Liver (tissue), 9 donors: ENCODE results near the gene UMODL1. TPM values are rescaled to one million over a fixed set of nuclear protein-coding genes. Genes with fewer than 3 reads are reported as not detected.

Source experiments
- DNase-seq: peaks from one replicate; pipeline ENCODE4 v3.0.0-alpha.2; 2017; ENCODE audit warnings: low spot score
- H3K27ac ChIP-seq, 2 donors: one replicate each; pipeline ENCODE4 v1.7.0; 2013; ENCODE audit warnings: inconsistent platforms in 2 of 2, low read length in 2 of 2, control low read depth in 1 of 2, low read depth in 1 of 2, mild to moderate bottlenecking in 1 of 2
- H3K27me3 ChIP-seq, 4 donors: one replicate each; pipeline versions ENCODE4 v1.6.1 to v1.7.0; 2013; ENCODE audit warnings: low read length in 3 of 4, inconsistent platforms in 1 of 4, mild to moderate bottlenecking in 1 of 4, moderate library complexity in 1 of 4; ENCODE audit not compliant: control insufficient read depth in 4 of 4, insufficient read depth in 4 of 4
- H3K36me3 ChIP-seq, 4 donors: one replicate each; pipeline versions ENCODE4 v1.6.1 to v1.7.0; 2013; ENCODE audit warnings: low read length in 3 of 4, mild to moderate bottlenecking in 3 of 4, low read depth in 1 of 4, moderate library complexity in 1 of 4; ENCODE audit not compliant: control insufficient read depth in 4 of 4, insufficient read depth in 3 of 4
- H3K4me1 ChIP-seq, 4 donors: one replicate each; pipeline versions ENCODE4 v1.6.1 to v1.7.0; 2013; ENCODE audit warnings: low read length in 3 of 4, mild to moderate bottlenecking in 3 of 4, moderate library complexity in 1 of 4; ENCODE audit not compliant: control insufficient read depth in 4 of 4, insufficient read depth in 4 of 4
- H3K4me3 ChIP-seq, 3 donors: one replicate each; pipeline versions ENCODE4 v1.6.1 to v1.7.0; 2013; ENCODE audit warnings: low read length in 3 of 3, control low read depth in 1 of 3, low read depth in 1 of 3, mild to moderate bottlenecking in 1 of 3
- H3K9ac ChIP-seq, 2 donors: one replicate each; pipeline ENCODE4 v1.7.0; 2013; ENCODE audit warnings: low read length in 2 of 2, mild to moderate bottlenecking in 2 of 2, moderate library complexity in 2 of 2, control low read depth in 1 of 2, low read depth in 1 of 2
- H3K9me3 ChIP-seq, 4 donors: one replicate each; pipeline versions ENCODE4 v1.6.1 to v1.7.0; 2013; ENCODE audit warnings: low read length in 3 of 4; ENCODE audit not compliant: control insufficient read depth in 4 of 4
- ATF3 ChIP-seq: IDR thresholded peaks from 2 replicates; pipeline ENCODE4 v1.6.1; 2016; ENCODE audit warnings: antibody characterized with exemption
- EGR1 ChIP-seq, 2 donors: IDR thresholded peaks; 2 replicates each; pipeline ENCODE4 v1.6.1; 2016 to 2018; ENCODE audit warnings: antibody characterized with exemption in 2 of 2, low read depth in 2 of 2
- FOXA1 ChIP-seq: IDR thresholded peaks from 2 replicates; pipeline ENCODE4 v1.6.1; 2016; ENCODE audit warnings: antibody characterized with exemption
- FOXA2 ChIP-seq: IDR thresholded peaks from 2 replicates; pipeline ENCODE4 v1.6.1; 2016; ENCODE audit warnings: antibody characterized with exemption
- GABPA ChIP-seq, 2 donors: IDR thresholded peaks in 1 of 2; conservative IDR thresholded peaks in 1 of 2; 2 replicates each; pipeline ENCODE4 v1.6.1; 2016; ENCODE audit warnings: antibody characterized with exemption in 2 of 2, mild to moderate bottlenecking in 1 of 2, moderate library complexity in 1 of 2
- HNF4A ChIP-seq, 2 donors: conservative IDR thresholded peaks; 2 replicates each; pipeline ENCODE4 v1.6.1; 2016; ENCODE audit warnings: antibody characterized with exemption in 2 of 2, mild to moderate bottlenecking in 2 of 2
- HNF4G ChIP-seq: IDR thresholded peaks from 2 replicates; pipeline ENCODE4 v1.6.1; 2016; ENCODE audit warnings: antibody characterized with exemption
- JUND ChIP-seq, 2 donors: IDR thresholded peaks; 2 replicates each; pipeline ENCODE4 v1.6.1; 2016; ENCODE audit warnings: antibody characterized with exemption in 2 of 2
- MAX ChIP-seq: IDR thresholded peaks from 2 replicates; pipeline ENCODE4 v1.6.1; 2016; ENCODE audit warnings: antibody characterized with exemption
- NR2F2 ChIP-seq: IDR thresholded peaks from 2 replicates; pipeline ENCODE4 v1.6.1; 2016; ENCODE audit warnings: antibody characterized with exemption
- RAD21 ChIP-seq, 2 donors: IDR thresholded peaks; 2 replicates each; pipeline ENCODE4 v1.6.1; 2016; ENCODE audit warnings: antibody characterized with exemption in 2 of 2, mild to moderate bottlenecking in 2 of 2
- RXRA ChIP-seq, 2 donors: IDR thresholded peaks; 2 replicates each; pipeline ENCODE4 v1.6.1; 2017 to 2018; ENCODE audit warnings: antibody characterized with exemption in 2 of 2, mild to moderate bottlenecking in 1 of 2
- SP1 ChIP-seq: IDR thresholded peaks from 2 replicates; pipeline ENCODE4 v1.6.1; 2018; ENCODE audit warnings: antibody characterized with exemption, mild to moderate bottlenecking
- TAF1 ChIP-seq: conservative IDR thresholded peaks from 2 replicates; pipeline ENCODE4 v1.6.1; 2016; ENCODE audit warnings: antibody characterized with exemption, mild to moderate bottlenecking
- YY1 ChIP-seq: IDR thresholded peaks from 2 replicates; pipeline ENCODE4 v1.6.1; 2016; ENCODE audit warnings: antibody characterized with exemption, mild to moderate bottlenecking
- WGBS: extraction: QIAGEN DNeasy Blood & Tissue Kit; methylation state at CpG from one replicate; pipeline ENCODE4 v1.1.7; 2013; 5-methylcytosine and 5-hydroxymethylcytosine counted together
- polyA plus RNA-seq, 2 donors: library from polyadenylated mRNA; stranded (reverse) in 1 of 2; unstranded in 1 of 2; fragments of 200-250 nt in 1 of 2; fragments of >200 nt in 1 of 2; fragmentation: Nextera tagmentation in 1 of 2; extraction: Ambion mirVana in 1 of 2; gene quantifications; one replicate each; pipeline versions ENCODE4 v1.2.1 to v1.2.3, GENCODE V29; 2013 to 2015
- total RNA-seq, 2 donors: library from RNA; depleted of rRNA; stranded (reverse); fragments of >200 nt; gene quantifications; one replicate each; pipeline ENCODE4 v1.2.3, GENCODE V29; 2014
- TF ChIP-seq, protein P1 (sequence below): IDR thresholded peaks from 2 replicates; pipeline ENCODE4 v1.6.1; 2016; ENCODE audit warnings: antibody characterized with exemption
- TF ChIP-seq, protein P2 (sequence below): fragments of 150-350 bp; IDR thresholded peaks from 2 replicates; pipeline ENCODE4 v1.5.1; 2017; ENCODE audit warnings: improper control_type of control experiment, low read depth, low read length; ENCODE audit not compliant: missing input control
- TF ChIP-seq, protein P3 (sequence below): IDR thresholded peaks from 2 replicates; pipeline ENCODE4 v1.6.1; 2016; ENCODE audit warnings: antibody characterized with exemption, mild to moderate bottlenecking
- donor health status: healthy.
- donor health status: healthy.
- donor health status: healthy.
- donor health status: healthy.
- donor health status: healthy.

UMODL1 gene
- total and polyA plus RNA-seq, 4 donors = 0.08 to 0.14 (median 0.08) TPM; not detected in 1

DNA sequence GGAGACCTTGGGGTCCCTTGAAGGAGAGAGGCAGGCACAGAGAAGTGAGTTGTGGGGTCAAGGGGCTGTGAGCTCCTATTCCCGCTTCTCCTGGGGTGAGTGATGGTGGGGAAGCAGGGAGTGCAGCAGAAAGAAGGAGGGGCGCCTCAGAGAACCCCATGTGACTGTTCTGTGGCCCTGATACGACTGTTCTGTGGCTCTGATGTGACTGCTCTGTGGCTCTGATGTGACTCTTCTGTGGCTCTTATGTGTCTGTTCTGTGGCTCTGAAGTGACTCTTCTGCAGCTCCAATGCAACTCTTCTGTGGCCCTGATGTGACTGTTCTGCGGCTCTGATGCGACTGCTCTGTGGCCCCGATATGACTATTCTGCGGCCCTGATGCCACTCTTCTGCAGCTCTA lies 29.9 kb upstream of the UMODL1 start:
- Histone ChIP-seq H3K9ac (no peak overlapping the region), H3K27ac (no peak overlapping the region), H3K4me1 (peaks cover 9 to 24% (median 14%) of the 10 kb centered on the region in 4 donors), H3K36me3 (no peaks in the 10 kb centered on the region), H3K4me3 (no peak overlapping the region), H3K27me3 (no peaks in the 10 kb centered on the region), H3K9me3 (no peaks in the 10 kb centered on the region)
- TF ChIP-seq FOXA1 = no peak
- no peak for TF ChIP-seq YY1
- no peak for TF ChIP-seq RXRA (IDR thresholded peaks at IDR 0.05)
- no peak for TF ChIP-seq MAX
- TF ChIP-seq, protein P1, sequence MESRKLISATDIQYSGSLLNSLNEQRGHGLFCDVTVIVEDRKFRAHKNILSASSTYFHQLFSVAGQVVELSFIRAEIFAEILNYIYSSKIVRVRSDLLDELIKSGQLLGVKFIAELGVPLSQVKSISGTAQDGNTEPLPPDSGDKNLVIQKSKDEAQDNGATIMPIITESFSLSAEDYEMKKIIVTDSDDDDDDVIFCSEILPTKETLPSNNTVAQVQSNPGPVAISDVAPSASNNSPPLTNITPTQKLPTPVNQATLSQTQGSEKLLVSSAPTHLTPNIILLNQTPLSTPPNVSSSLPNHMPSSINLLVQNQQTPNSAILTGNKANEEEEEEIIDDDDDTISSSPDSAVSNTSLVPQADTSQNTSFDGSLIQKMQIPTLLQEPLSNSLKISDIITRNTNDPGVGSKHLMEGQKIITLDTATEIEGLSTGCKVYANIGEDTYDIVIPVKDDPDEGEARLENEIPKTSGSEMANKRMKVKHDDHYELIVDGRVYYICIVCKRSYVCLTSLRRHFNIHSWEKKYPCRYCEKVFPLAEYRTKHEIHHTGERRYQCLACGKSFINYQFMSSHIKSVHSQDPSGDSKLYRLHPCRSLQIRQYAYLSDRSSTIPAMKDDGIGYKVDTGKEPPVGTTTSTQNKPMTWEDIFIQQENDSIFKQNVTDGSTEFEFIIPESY = no peak
- no peak for TF ChIP-seq TAF1
- no peak for TF ChIP-seq ATF3
- no peak for TF ChIP-seq NR2F2
- no peak for TF ChIP-seq EGR1 (IDR thresholded peaks at IDR 0.05; ENCODE audit: low read depth in 2 of 2)
- TF ChIP-seq HNF4A (conservative IDR thresholded peaks at IDR 0.05) = no peak
- TF ChIP-seq, protein P2, sequence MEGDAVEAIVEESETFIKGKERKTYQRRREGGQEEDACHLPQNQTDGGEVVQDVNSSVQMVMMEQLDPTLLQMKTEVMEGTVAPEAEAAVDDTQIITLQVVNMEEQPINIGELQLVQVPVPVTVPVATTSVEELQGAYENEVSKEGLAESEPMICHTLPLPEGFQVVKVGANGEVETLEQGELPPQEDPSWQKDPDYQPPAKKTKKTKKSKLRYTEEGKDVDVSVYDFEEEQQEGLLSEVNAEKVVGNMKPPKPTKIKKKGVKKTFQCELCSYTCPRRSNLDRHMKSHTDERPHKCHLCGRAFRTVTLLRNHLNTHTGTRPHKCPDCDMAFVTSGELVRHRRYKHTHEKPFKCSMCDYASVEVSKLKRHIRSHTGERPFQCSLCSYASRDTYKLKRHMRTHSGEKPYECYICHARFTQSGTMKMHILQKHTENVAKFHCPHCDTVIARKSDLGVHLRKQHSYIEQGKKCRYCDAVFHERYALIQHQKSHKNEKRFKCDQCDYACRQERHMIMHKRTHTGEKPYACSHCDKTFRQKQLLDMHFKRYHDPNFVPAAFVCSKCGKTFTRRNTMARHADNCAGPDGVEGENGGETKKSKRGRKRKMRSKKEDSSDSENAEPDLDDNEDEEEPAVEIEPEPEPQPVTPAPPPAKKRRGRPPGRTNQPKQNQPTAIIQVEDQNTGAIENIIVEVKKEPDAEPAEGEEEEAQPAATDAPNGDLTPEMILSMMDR = no peak
- no peak for TF ChIP-seq RAD21 (IDR thresholded peaks at IDR 0.05)
- TF ChIP-seq FOXA2 = no peak
- TF ChIP-seq, protein P3, sequence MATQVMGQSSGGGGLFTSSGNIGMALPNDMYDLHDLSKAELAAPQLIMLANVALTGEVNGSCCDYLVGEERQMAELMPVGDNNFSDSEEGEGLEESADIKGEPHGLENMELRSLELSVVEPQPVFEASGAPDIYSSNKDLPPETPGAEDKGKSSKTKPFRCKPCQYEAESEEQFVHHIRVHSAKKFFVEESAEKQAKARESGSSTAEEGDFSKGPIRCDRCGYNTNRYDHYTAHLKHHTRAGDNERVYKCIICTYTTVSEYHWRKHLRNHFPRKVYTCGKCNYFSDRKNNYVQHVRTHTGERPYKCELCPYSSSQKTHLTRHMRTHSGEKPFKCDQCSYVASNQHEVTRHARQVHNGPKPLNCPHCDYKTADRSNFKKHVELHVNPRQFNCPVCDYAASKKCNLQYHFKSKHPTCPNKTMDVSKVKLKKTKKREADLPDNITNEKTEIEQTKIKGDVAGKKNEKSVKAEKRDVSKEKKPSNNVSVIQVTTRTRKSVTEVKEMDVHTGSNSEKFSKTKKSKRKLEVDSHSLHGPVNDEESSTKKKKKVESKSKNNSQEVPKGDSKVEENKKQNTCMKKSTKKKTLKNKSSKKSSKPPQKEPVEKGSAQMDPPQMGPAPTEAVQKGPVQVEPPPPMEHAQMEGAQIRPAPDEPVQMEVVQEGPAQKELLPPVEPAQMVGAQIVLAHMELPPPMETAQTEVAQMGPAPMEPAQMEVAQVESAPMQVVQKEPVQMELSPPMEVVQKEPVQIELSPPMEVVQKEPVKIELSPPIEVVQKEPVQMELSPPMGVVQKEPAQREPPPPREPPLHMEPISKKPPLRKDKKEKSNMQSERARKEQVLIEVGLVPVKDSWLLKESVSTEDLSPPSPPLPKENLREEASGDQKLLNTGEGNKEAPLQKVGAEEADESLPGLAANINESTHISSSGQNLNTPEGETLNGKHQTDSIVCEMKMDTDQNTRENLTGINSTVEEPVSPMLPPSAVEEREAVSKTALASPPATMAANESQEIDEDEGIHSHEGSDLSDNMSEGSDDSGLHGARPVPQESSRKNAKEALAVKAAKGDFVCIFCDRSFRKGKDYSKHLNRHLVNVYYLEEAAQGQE = no peak
- TF ChIP-seq GABPA (IDR thresholded peaks at IDR 0.05 in 1 of 2, conservative IDR thresholded peaks at IDR 0.05 in 1 of 2) = no peak
- TF ChIP-seq JUND (IDR thresholded peaks at IDR 0.05) = no peak
- no peak for TF ChIP-seq SP1
- TF ChIP-seq HNF4G = no peak
- 98% methylated on average over 7 of the region's 7 CpGs for WGBS
- DNase-seq = no peak
